LNCaP clone FGC (cell line): ENCODE measurements around the gene PLEKHG1.

Experiments
- DNase-seq: peaks from one replicate; pipeline ENCODE4 v3.0.0-alpha.2; 2011; ENCODE audit warnings: low read depth
- H3K4me3 ChIP-seq: 2 replicates; pipeline ENCODE4 v1.5.1; 2011; ENCODE audit warnings: mild to moderate bottlenecking, low read depth, low read length, control low read depth
- CTCF ChIP-seq: IDR thresholded peaks from 2 replicates; pipeline ENCODE4 v1.5.1; 2012; ENCODE audit warnings: mild to moderate bottlenecking; ENCODE audit not compliant: control insufficient read depth, insufficient read depth; ENCODE audit errors: extremely low read depth

PLEKHG1 gene

GRCh38 chr6:150617062-150617461 lies 17.4 kb downstream of the PLEKHG1 start:
- no peak for TF ChIP-seq CTCF

GRCh38 chr6:150617496-150618460 lies 18.1 kb downstream of the PLEKHG1 start:
- H3K4me3 ChIP-seq: no peak overlapping the region
- TF ChIP-seq CTCF: no peak
- no peak for DNase-seq

More at GRCh38 chr6:150617062-150617461, 17.4 kb downstream of the PLEKHG1 start:
- no peak overlapping the region for H3K4me3 ChIP-seq
- DNase-seq: no peak

DNA sequence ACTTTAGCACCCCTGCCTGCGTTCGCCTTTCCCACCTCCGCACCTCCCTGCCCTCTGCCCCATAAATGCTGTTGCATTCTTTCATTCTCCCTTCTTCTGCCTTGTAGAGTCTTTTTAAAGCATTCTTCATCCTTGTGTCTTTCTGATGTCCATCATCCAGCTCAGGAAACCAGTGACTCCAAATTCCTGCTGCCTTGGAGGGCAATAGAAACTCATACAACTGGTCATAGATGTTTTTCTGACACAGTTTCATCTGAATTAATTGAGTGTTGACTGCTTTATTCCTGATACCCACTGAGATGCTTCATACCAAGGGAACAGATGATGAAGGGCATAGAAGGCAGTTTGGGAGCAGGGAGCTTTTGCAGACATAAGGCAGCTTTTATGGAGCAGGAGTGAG lies 19.6 kb downstream of the PLEKHG1 start:
- H3K4me3 ChIP-seq: no peak overlapping the region
- TF ChIP-seq CTCF: no peak
- DNase-seq: no peak

GRCh38 chr6:150620244-150620643 lies 20.6 kb downstream of the PLEKHG1 start:
- H3K4me3 ChIP-seq: no peak overlapping the region
- DNase-seq: no peak
- TF ChIP-seq CTCF: no peak

GRCh38 chr6:150620763-150621162 lies 21.1 kb downstream of the PLEKHG1 start:
- TF ChIP-seq CTCF: no peak

GRCh38 chr6:150622476-150622875 lies 22.8 kb downstream of the PLEKHG1 start:
- DNase-seq: no peak
- no peak overlapping the region for H3K4me3 ChIP-seq
- no peak for TF ChIP-seq CTCF

More at GRCh38 chr6:150620763-150621162, 21.1 kb downstream of the PLEKHG1 start:
- H3K4me3 ChIP-seq: no peak overlapping the region
- DNase-seq: no peak
